ENCODE measurements around the gene CTCFL.

GRCh38 chr20:57500962-57501361 lies 24.0 kb downstream of the CTCFL start:
- TF ChIP-seq, protein P1, sequence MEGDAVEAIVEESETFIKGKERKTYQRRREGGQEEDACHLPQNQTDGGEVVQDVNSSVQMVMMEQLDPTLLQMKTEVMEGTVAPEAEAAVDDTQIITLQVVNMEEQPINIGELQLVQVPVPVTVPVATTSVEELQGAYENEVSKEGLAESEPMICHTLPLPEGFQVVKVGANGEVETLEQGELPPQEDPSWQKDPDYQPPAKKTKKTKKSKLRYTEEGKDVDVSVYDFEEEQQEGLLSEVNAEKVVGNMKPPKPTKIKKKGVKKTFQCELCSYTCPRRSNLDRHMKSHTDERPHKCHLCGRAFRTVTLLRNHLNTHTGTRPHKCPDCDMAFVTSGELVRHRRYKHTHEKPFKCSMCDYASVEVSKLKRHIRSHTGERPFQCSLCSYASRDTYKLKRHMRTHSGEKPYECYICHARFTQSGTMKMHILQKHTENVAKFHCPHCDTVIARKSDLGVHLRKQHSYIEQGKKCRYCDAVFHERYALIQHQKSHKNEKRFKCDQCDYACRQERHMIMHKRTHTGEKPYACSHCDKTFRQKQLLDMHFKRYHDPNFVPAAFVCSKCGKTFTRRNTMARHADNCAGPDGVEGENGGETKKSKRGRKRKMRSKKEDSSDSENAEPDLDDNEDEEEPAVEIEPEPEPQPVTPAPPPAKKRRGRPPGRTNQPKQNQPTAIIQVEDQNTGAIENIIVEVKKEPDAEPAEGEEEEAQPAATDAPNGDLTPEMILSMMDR (conservative IDR thresholded peaks at IDR 0.05; ENCODE audit: low read depth, low read length) = no peak
- no peak for TF ChIP-seq EZH2 (IDR thresholded peaks at IDR 0.05; ENCODE audit: borderline replicate concordance, low read depth, low read length, poor library complexity, severe bottlenecking)

Data from A673 (cell line).